K562 (cell line): ENCODE data around the gene PRMT3. TPM values are rescaled to one million over a fixed set of nuclear protein-coding genes. Genes with fewer than 3 reads are reported as not detected.
A peak's percentile ranks its signal among the peaks of the same experiment; 100 is the strongest.

ENCODE experiments used
- CLOCK ChIP-seq: fragments of 250-450 bp; sonication (Bioruptor Pico); IDR thresholded peaks from 2 replicates; pipeline ENCODE4 v1.4.0; 2020; ENCODE audit warnings: mild to moderate bottlenecking, moderate library complexity, borderline replicate concordance
- CREB3 ChIP-seq: fragments of 450-650 bp; conservative IDR thresholded peaks from 2 replicates; pipeline ENCODE4 v1.6.1; 2016; ENCODE audit warnings: missing genetic modification characterization, low read depth, mild to moderate bottlenecking, missing compliant biosample characterization, moderate library complexity
- CTCFL ChIP-seq: IDR thresholded peaks from 2 replicates; pipeline ENCODE4 v1.6.1; 2011; ENCODE audit warnings: borderline replicate concordance, low read depth, mild to moderate bottlenecking, moderate library complexity, low read length; ENCODE audit not compliant: insufficient read depth, poor library complexity, severe bottlenecking
- DPF2 ChIP-seq: fragments of 450-650 bp; IDR thresholded peaks from 2 replicates; pipeline ENCODE4 v1.6.1; 2016
- EGR1 ChIP-seq: fragments of 450-650 bp; conservative IDR thresholded peaks from 2 replicates; pipeline ENCODE4 v1.6.1; 2017; ENCODE audit warnings: mild to moderate bottlenecking
- FOXA1 ChIP-seq: fragments of 450-650 bp; IDR thresholded peaks from 2 replicates; pipeline ENCODE4 v1.6.1; 2016; ENCODE audit warnings: mild to moderate bottlenecking, borderline replicate concordance
- HNRNPLL ChIP-seq: fragments of 200-400 bp; formaldehyde crosslinking; IDR thresholded peaks from 2 replicates; pipeline ENCODE4 v1.6.1; 2017; ENCODE audit warnings: low read length, low read depth, mild to moderate bottlenecking; ENCODE audit not compliant: poor library complexity, severe bottlenecking
- NR0B1 ChIP-seq: fragments of 450-650 bp; IDR thresholded peaks from one replicate; pipeline ENCODE4 v1.6.1; 2018; ENCODE audit warnings: mild to moderate bottlenecking, moderate library complexity; ENCODE audit not compliant: partially characterized antibody
- POLR2G ChIP-seq: fragments of 200-400 bp; formaldehyde crosslinking; IDR thresholded peaks from 2 replicates; pipeline ENCODE4 v1.6.1; 2017; ENCODE audit warnings: low read depth, mild to moderate bottlenecking, antibody characterized with exemption, low read length, moderate library complexity
- SNIP1 ChIP-seq: fragments of 450-650 bp; IDR thresholded peaks from 2 replicates; pipeline ENCODE4 v1.7.1; 2017; ENCODE audit warnings: low read depth, mild to moderate bottlenecking
- USF1 ChIP-seq: sonication (generic); formaldehyde crosslinking; IDR thresholded peaks from 2 replicates; pipeline ENCODE4 v1.9.0; 2022; ENCODE audit warnings: mild to moderate bottlenecking, missing genetic modification reagents
- polyA plus RNA-seq, 8 experiments: library from polyadenylated mRNA; depleted of rRNA in 4 of 8; stranded (reverse) in 5 of 8; unstranded in 3 of 8; fragments of >200 nt; fragmentation: Nextera tagmentation in 2 of 8; fragmentation: Illumina TruSeq in 1 of 8; extraction: Ambion mirVana in 2 of 8; extraction: Trizol in 1 of 8; gene quantifications; 2 replicates each; pipeline versions ENCODE4 v1.2.1 to v1.2.3, GENCODE V29; 2011 to 2014; ENCODE audit warnings: inconsistent platforms in 1 of 8, missing spikeins in 1 of 8
- total RNA-seq, 7 experiments: library from RNA; depleted of rRNA in 6 of 7; stranded (reverse); fragments of >200 nt in 6 of 7; fragmentation: Illumina TruSeq in 2 of 7; extraction: Trizol in 2 of 7; gene quantifications; 2 replicates each; pipeline versions ENCODE4 v1.2.1 to v1.2.3, GENCODE V29; 2011 to 2021; ENCODE audit warnings: low replicate concordance in 1 of 7
- TF ChIP-seq, protein P1 (sequence below): fragments of 250-450 bp; sonication (Bioruptor Pico); IDR thresholded peaks from 2 replicates; pipeline ENCODE4 v1.8.0; 2022; ENCODE audit warnings: inconsistent platforms
- TF ChIP-seq, protein P2 (sequence below), 2 experiments: fragments of 200-800 bp in 1 of 2; sonication (Bioruptor generic) in 1 of 2; sonication (generic) in 1 of 2; formaldehyde crosslinking in 1 of 2; IDR thresholded peaks in 1 of 2; conservative IDR thresholded peaks in 1 of 2; 2 replicates each; pipeline versions ENCODE4 v1.5.0 to v1.6.1; 2016 to 2020; ENCODE audit warnings: missing compliant biosample characterization in 1 of 2, missing genetic modification characterization in 1 of 2, missing genetic modification reagents in 1 of 2

The PRMT3 gene
- total and polyA plus RNA-seq, 9 of the 15 experiments (the other 6 are each of a cell fraction or from before 2014, with no cell fraction given) = 24.0 to 62.1 (median 44.7) TPM

DNA sequence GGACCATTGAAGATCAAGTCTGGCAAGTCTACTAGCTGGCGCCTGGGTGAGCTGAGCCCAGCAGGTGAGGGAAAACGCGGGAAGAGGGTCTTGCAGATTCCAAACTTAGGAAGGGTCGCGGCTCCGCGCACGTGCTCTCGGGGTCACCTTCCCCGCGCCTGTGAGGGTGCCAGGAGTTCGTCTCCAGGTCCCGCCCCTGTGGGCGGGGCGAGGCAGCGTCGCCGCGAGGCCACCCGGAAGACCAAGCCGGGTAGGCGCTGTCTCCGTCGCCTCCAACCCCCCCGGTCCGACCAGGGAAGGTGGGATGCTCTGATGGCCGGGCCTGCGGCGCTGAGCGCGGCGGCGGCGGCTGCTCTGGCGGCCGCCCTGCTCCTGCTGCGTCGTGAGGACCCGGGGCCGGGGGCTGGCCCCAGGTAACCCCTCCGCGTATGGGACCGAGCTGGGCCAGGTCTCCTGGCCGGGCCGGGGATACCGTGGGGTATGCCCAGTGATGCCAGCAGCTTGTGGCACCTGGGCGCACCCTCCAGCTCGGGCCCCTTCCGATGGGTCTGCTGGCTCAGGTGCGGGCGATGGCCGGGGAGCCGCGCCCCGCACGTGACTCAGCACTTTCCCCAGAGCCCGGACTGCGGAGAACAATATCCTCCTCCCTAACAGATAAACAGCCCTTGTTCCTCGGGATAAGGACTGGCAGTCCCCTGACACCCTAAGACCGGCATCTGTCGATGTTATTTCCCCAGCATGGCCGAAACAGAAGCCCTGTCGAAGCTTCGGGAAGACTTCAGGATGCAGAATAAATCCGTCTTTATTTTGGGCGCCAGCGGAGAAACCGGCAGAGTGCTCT is 23.8 kb upstream of the PRMT3 start, which contains the start of gene HTATIP2 (continued):
- TF ChIP-seq USF1 (CRISPR knock-in tag) = peak; percentile 88
- TF ChIP-seq CTCFL = no peak
- TF ChIP-seq, protein P1, sequence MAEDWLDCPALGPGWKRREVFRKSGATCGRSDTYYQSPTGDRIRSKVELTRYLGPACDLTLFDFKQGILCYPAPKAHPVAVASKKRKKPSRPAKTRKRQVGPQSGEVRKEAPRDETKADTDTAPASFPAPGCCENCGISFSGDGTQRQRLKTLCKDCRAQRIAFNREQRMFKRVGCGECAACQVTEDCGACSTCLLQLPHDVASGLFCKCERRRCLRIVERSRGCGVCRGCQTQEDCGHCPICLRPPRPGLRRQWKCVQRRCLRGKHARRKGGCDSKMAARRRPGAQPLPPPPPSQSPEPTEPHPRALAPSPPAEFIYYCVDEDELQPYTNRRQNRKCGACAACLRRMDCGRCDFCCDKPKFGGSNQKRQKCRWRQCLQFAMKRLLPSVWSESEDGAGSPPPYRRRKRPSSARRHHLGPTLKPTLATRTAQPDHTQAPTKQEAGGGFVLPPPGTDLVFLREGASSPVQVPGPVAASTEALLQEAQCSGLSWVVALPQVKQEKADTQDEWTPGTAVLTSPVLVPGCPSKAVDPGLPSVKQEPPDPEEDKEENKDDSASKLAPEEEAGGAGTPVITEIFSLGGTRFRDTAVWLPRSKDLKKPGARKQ = no peak
- peak; percentile 91 for TF ChIP-seq POLR2G
- peak; percentile 85 for TF ChIP-seq DPF2
- TF ChIP-seq SNIP1 = no peak
- TF ChIP-seq NR0B1 = no peak
- TF ChIP-seq, protein P2, sequence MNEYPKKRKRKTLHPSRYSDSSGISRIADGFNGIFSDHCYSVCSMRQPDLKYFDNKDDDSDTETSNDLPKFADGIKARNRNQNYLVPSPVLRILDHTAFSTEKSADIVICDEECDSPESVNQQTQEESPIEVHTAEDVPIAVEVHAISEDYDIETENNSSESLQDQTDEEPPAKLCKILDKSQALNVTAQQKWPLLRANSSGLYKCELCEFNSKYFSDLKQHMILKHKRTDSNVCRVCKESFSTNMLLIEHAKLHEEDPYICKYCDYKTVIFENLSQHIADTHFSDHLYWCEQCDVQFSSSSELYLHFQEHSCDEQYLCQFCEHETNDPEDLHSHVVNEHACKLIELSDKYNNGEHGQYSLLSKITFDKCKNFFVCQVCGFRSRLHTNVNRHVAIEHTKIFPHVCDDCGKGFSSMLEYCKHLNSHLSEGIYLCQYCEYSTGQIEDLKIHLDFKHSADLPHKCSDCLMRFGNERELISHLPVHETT (CRISPR knock-in tag; conservative IDR thresholded peaks at IDR 0.05 in 1 of 2, IDR thresholded peaks at IDR 0.05 in 1 of 2) = peak in 1 of 2 experiments; percentile 58; a peak in 1 of 4 replicates
- no peak for TF ChIP-seq FOXA1
- no peak for TF ChIP-seq HNRNPLL
- TF ChIP-seq CLOCK (CRISPR knock-in tag) = no peak
- TF ChIP-seq EGR1 = no peak
- TF ChIP-seq CREB3 = 0 out of 2 replicates have a peak, but pooled peaks have one; percentile 33
